CD4-positive, alpha-beta T cell (primary cell): ENCODE measurements around the gene NDUFS1. TPM values are rescaled to one million over a fixed set of nuclear protein-coding genes. Genes with fewer than 3 reads are reported as not detected.

Experiments used
- ATAC-seq: fragments of 200-7000 bp; cut with Tn5 transposase; one replicate; pipeline ENCODE4 v1.10.0; 2022; ENCODE audit warnings: mild to moderate bottlenecking; ENCODE audit not compliant: poor library complexity
- CTCF ChIA-PET: fragments of 350-600 bp; sonication (Branson Sonifier 250); formaldehyde crosslinking; loops from one replicate; lab custom pipeline; 2021; ENCODE audit warnings: antibody characterized with exemption, inconsistent platforms; lab: Charles Lee
- POLR2A ChIA-PET: fragments of 350-600 bp; sonication (Branson Sonifier 250); formaldehyde crosslinking; loops from one replicate; lab custom pipeline; 2021; ENCODE audit warnings: antibody characterized with exemption, inconsistent platforms; lab: Charles Lee
- DNase-seq, 14 experiments: peaks; one replicate each; pipeline ENCODE4 v3.0.0-alpha.2; 2013 to 2020; ENCODE audit warnings: mixed read lengths in 2 of 14
- H3K27ac ChIP-seq, 2 donors: one replicate each; pipeline versions ENCODE4 v1.5.1 to v1.7.0; 2013; ENCODE audit warnings: low read length in 2 of 2, low read depth in 1 of 2, mild to moderate bottlenecking in 1 of 2
- H3K27me3 ChIP-seq, 2 experiments: 1 replicate in 1 of 2; 2 replicates in 1 of 2; pipeline versions ENCODE4 v1.6.1 to v1.7.0; 2013; ENCODE audit warnings: low read length in 2 of 2, control low read depth in 1 of 2, mild to moderate bottlenecking in 1 of 2, moderate library complexity in 1 of 2; ENCODE audit not compliant: insufficient read depth in 2 of 2, control insufficient read depth in 1 of 2
- H3K36me3 ChIP-seq: one replicate; pipeline ENCODE4 v1.6.1; 2013; ENCODE audit warnings: low read length, control low read depth; ENCODE audit not compliant: insufficient read depth
- H3K4me1 ChIP-seq: one replicate; pipeline ENCODE4 v1.6.1; 2013; ENCODE audit warnings: low read length, control low read depth; ENCODE audit not compliant: insufficient read depth
- H3K4me3 ChIP-seq: one replicate; pipeline ENCODE4 v1.5.1; 2013; ENCODE audit warnings: mild to moderate bottlenecking, low read length, moderate library complexity
- H3K9me3 ChIP-seq, 2 experiments: 1 replicate in 1 of 2; 2 replicates in 1 of 2; pipeline versions ENCODE4 v1.6.1 to v1.7.0; 2013; ENCODE audit warnings: low read length in 2 of 2, mild to moderate bottlenecking in 2 of 2, control low read depth in 1 of 2, moderate library complexity in 1 of 2; ENCODE audit not compliant: control insufficient read depth in 1 of 2, insufficient read depth in 1 of 2
- H3K27ac Mint-ChIP-seq: one replicate; pipeline ENCODE4 v1.8.0; 2020; ENCODE audit warnings: mixed read lengths
- H3K27me3 Mint-ChIP-seq: one replicate; pipeline ENCODE4 v1.8.0; 2021; ENCODE audit warnings: mixed read lengths
- H3K36me3 Mint-ChIP-seq: one replicate; pipeline ENCODE4 v1.8.0; 2021; ENCODE audit warnings: low read depth, mixed read lengths
- H3K4me1 Mint-ChIP-seq: one replicate; pipeline ENCODE4 v1.8.0; 2021; ENCODE audit warnings: low read depth, mixed read lengths
- H3K4me3 Mint-ChIP-seq: one replicate; pipeline ENCODE4 v1.8.0; 2020; ENCODE audit warnings: mild to moderate bottlenecking, mixed read lengths
- H3K9me3 Mint-ChIP-seq: one replicate; pipeline ENCODE4 v1.8.0; 2020; ENCODE audit warnings: mixed read lengths
- intact Hi-C, 2 experiments: fragments of 100-400 bp; cut with DNase I in 1 of 2; cut with micrococcal nuclease in 1 of 2; formaldehyde crosslinking; loops; one replicate each; pipeline versions ENCODE4 v1.15.1 to v1.9.0; 2023 to 2025; cut with DNase I, micrococcal nuclease
- total RNA-seq, 174 experiments: library from RNA in 2 of 174; stranded (reverse) in 2 of 174; gene quantifications; one replicate each; pipeline ENCODE4 v1.2.3 and lab custom pipeline; 2021 to 2026
- TF ChIP-seq, protein P1 (sequence below): fragments of 200-600 bp; IDR thresholded peaks from one replicate; pipeline ENCODE4 v1.8.0; 2022; ENCODE audit warnings: antibody characterized with exemption, mild to moderate bottlenecking

Gene NDUFS1
- total RNA-seq, 2 experiments from 2014 or later: 33.4 to 34.3 TPM

DNA sequence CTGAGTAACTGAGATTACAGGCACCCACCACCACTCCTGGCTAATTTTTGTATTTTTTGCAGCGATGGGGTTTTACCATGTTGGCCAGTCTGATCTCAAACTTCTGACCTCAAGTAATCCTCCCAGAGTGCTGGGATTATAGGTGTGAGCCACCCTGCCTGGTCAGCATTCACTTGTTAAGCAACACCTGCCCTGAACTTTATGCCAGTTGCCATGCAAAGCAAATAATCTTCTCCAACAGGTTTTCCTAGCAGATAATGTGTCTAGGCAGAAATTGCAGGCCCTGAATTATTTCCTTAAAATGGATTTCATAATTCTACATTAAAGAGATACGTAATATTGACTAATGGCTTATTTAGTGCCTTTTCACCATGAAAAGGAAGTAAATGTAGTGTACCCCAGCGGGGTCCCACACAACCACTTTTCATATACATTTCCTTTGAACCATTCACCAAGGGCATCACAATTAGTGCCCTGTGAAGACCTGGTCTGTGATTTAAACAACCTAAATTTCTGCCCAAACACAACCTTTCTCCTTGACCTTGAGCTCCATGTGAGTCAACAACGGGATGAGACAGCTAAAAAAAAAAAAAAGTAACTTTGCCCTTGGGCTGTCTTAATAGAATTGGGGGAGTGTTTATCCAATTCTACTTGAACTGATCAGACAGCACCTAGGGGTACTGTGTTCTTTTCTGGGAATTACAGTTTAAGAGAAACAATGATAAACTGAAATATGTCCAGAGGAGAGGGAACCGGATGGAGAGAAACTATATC, 42.0 kb upstream of the NDUFS1 start:
- Histone ChIP-seq H3K27me3 (peaks cover 5 to 6% of the 10 kb centered on the region in 2 experiments), H3K4me1 (no peaks in the 10 kb centered on the region), H3K4me3 (no peak overlapping the region), H3K36me3 (no peaks in the 10 kb centered on the region), H3K9me3 (peaks cover 0 to 6% of the 10 kb centered on the region in 2 experiments), H3K27ac (no peak overlapping the region)
- no peaks in the 10 kb centered on the region for H3K9me3 Mint-ChIP-seq
- no peak overlapping the region for H3K4me3 Mint-ChIP-seq
- ATAC-seq: no peak
- DNase-seq: no peak
- TF ChIP-seq, protein P1, sequence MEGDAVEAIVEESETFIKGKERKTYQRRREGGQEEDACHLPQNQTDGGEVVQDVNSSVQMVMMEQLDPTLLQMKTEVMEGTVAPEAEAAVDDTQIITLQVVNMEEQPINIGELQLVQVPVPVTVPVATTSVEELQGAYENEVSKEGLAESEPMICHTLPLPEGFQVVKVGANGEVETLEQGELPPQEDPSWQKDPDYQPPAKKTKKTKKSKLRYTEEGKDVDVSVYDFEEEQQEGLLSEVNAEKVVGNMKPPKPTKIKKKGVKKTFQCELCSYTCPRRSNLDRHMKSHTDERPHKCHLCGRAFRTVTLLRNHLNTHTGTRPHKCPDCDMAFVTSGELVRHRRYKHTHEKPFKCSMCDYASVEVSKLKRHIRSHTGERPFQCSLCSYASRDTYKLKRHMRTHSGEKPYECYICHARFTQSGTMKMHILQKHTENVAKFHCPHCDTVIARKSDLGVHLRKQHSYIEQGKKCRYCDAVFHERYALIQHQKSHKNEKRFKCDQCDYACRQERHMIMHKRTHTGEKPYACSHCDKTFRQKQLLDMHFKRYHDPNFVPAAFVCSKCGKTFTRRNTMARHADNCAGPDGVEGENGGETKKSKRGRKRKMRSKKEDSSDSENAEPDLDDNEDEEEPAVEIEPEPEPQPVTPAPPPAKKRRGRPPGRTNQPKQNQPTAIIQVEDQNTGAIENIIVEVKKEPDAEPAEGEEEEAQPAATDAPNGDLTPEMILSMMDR: no peak
- H3K36me3 Mint-ChIP-seq: no peaks in the 10 kb centered on the region
- CTCF ChIA-PET: no interaction called here
- peaks cover 31% of the 10 kb centered on the region for H3K27me3 Mint-ChIP-seq
- POLR2A ChIA-PET: no interaction called here
- intact Hi-C loops: no loop called here
- H3K27ac Mint-ChIP-seq: no peak overlapping the region
- no peaks in the 10 kb centered on the region for H3K4me1 Mint-ChIP-seq

DNA sequence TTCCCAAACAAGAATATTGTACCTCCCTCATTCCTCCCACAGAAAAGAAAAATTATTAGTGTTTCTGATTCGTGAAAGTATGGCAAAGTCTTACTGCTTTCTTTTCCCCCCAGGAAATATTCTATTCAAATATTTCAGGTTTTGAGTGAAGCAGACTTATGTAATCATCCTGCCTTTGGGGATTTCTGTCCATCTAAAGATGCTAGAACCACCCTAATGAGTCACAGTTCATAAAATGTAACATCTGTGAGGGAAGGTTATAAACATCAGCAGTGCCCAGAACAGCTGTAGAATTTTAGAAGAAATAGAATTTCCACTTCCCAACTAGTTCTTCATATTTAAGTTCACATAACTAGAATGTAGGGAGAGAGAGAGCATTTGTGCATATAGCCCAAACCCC, 39.4 kb upstream of the NDUFS1 start:
- Histone ChIP-seq H3K4me3 (no peak overlapping the region), H3K27ac (no peak overlapping the region), H3K27me3 (peaks cover 5 to 6% of the 10 kb centered on the region in 2 experiments), H3K36me3 (no peaks in the 10 kb centered on the region), H3K9me3 (peaks cover 0 to 6% of the 10 kb centered on the region in 2 experiments), H3K4me1 (no peaks in the 10 kb centered on the region)
- DNase-seq: no peak
- ATAC-seq: no peak
- Mint-ChIP-seq H3K36me3 (no peaks in the 10 kb centered on the region), H3K9me3 (no peaks in the 10 kb centered on the region), H3K27me3 (peaks cover 35% of the 10 kb centered on the region), H3K4me1 (no peaks in the 10 kb centered on the region), H3K27ac (no peak overlapping the region), H3K4me3 (no peak overlapping the region)
- TF ChIP-seq, protein P1: no peak
- ChIA-PET POLR2A (no interaction called here), CTCF (no interaction called here)
- intact Hi-C loops: no loop called here

DNA sequence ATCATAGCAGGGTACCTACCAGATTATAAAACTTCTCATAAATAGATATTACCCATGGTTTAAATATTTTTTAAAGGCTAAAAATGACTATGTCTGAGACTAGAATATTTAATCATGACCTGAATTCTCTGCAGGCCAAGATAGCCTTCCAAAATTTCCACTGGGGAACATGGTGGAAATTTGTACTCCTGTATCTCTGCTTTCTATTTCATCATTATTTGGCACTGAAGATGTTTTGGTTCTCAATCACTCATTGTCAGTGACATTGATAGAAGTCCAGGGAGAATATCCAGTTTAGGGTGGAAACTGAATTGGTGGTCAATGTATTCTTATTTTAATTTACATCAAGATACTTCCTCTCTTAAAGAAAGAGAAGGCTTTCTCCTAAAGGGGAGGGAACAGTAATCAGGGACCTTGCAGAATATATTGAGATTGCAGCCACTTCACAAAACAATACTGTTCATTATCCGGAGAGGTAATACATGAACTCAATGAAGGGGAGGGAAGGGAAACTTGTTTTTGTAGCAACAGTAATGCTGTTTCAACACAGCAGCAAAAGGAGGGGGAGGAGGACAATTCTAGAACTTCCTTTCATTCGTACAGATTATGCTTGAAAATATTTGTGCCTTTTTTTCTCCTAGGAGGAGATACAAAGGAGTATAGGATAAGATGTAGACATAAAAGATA, 34.6 kb upstream of the NDUFS1 start:
- H3K4me1 ChIP-seq: no peaks in the 10 kb centered on the region
- H3K4me3 Mint-ChIP-seq: no peak overlapping the region
- H3K36me3 Mint-ChIP-seq: no peaks in the 10 kb centered on the region
- ChIA-PET POLR2A (no interaction called here), CTCF (no interaction called here)
- DNase-seq: no peak
- no peaks in the 10 kb centered on the region for H3K36me3 ChIP-seq
- peaks cover 5 to 6% of the 10 kb centered on the region in 2 experiments for H3K27me3 ChIP-seq
- ATAC-seq: no peak
- peaks cover 36% of the 10 kb centered on the region for H3K27me3 Mint-ChIP-seq
- H3K4me1 Mint-ChIP-seq: no peaks in the 10 kb centered on the region
- H3K9me3 Mint-ChIP-seq: no peaks in the 10 kb centered on the region
- H3K27ac Mint-ChIP-seq: no peak overlapping the region
- no peak overlapping the region for H3K4me3 ChIP-seq
- no peaks in the 10 kb centered on the region for H3K9me3 ChIP-seq
- H3K27ac ChIP-seq: no peak overlapping the region
- TF ChIP-seq, protein P1: no peak
- intact Hi-C loops: no loop called here
